Measurements from ENCODE around the gene ROBO2. TPM values are rescaled to one million over a fixed set of nuclear protein-coding genes. Genes with fewer than 3 reads are reported as not detected.

Gene ROBO2
- total RNA-seq, 1 experiment from 2014 or later = 0.16 TPM

DNA sequence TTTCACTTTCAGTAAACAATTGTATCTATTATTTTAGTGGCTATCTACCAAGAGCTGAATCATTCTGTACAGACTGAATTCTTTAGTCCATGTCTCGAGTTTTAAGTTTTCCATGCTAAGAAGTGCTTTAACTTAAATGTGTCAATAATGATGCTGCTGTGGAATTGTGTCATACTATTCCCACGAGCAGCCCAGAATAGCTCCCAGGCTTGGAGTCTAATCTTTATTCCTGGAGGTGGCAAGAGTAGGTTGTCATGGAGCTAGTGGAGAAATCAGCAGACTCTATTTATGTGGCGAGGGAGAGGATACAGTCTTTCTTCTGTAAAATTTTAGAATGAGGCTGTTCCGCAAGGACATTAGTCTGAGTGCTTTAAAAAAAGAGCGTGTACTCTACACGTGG lies 207.2 kb downstream of the ROBO2 start:
- H3K4me3 ChIP-seq (ENCODE audit: low read depth, low read length) = no peak overlapping the region
- DNase-seq = no peak
- H3K4me1 ChIP-seq = no peaks in the 10 kb centered on the region
- ChIA-PET POLR2A (no interaction called here), CTCF (no interaction called here)
- H3K36me3 ChIP-seq (ENCODE audit: control insufficient read depth, insufficient read depth, low read length) = no peaks in the 10 kb centered on the region
- H3K36me3 Mint-ChIP-seq (ENCODE audit: insufficient read depth, unreplicated experiment) = no peaks in the 10 kb centered on the region
- H3K27ac Mint-ChIP-seq (ENCODE audit: unreplicated experiment) = no peak overlapping the region
- no peaks in the 10 kb centered on the region for H3K4me1 Mint-ChIP-seq (ENCODE audit: low read depth, unreplicated experiment)
- no peaks in the 10 kb centered on the region for H3K27me3 ChIP-seq (replicated peaks; ENCODE audit: control insufficient read depth, insufficient read depth, low read length)
- no peaks in the 10 kb centered on the region for H3K9me3 Mint-ChIP-seq (ENCODE audit: unreplicated experiment)
- TF ChIP-seq, protein P1, sequence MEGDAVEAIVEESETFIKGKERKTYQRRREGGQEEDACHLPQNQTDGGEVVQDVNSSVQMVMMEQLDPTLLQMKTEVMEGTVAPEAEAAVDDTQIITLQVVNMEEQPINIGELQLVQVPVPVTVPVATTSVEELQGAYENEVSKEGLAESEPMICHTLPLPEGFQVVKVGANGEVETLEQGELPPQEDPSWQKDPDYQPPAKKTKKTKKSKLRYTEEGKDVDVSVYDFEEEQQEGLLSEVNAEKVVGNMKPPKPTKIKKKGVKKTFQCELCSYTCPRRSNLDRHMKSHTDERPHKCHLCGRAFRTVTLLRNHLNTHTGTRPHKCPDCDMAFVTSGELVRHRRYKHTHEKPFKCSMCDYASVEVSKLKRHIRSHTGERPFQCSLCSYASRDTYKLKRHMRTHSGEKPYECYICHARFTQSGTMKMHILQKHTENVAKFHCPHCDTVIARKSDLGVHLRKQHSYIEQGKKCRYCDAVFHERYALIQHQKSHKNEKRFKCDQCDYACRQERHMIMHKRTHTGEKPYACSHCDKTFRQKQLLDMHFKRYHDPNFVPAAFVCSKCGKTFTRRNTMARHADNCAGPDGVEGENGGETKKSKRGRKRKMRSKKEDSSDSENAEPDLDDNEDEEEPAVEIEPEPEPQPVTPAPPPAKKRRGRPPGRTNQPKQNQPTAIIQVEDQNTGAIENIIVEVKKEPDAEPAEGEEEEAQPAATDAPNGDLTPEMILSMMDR (IDR thresholded peaks at IDR 0.05; ENCODE audit: insufficient read depth in 1 of 2, low read depth in 1 of 2, low read length in 1 of 2, severe bottlenecking in 1 of 2, unreplicated experiment in 1 of 2) = no peak
- H3K27me3 Mint-ChIP-seq (ENCODE audit: insufficient read depth, unreplicated experiment) = no peaks in the 10 kb centered on the region
- no TSS peak for BruUV-seq (replicated peaks)
- intact Hi-C loops (cut with micrococcal nuclease; ENCODE audit: unreplicated experiment) = no loop called here
- H3K4me3 Mint-ChIP-seq (ENCODE audit: unreplicated experiment) = no peak overlapping the region
- no peaks in the 10 kb centered on the region for H3K9me3 ChIP-seq

DNA sequence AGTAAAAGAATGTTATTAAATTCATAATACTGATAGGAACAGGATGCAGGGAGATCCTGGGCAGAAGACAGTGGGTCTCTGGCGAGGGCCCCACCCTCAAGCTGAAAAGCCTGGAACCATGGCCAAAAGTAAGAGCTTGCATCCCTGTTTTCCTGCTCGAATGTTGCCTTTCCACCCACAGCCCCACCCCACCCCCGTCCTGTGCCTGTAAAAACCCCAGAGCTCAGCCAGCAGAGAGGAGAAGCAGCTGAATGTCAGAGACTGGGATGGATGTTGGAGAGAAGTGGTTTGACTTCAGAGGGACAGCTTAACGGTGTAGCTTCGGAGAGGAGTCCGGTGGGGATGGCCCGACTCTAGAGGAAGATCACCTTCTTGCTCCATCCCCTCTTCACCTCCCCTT lies 207.9 kb downstream of the ROBO2 start:
- CTCF ChIA-PET = interaction anchor here (0.6 kb wide), 1 partner anchor 36 kb away, joined by 4 read pairs; no protein-coding TSS in a partner anchor
- intact Hi-C loops (cut with micrococcal nuclease; ENCODE audit: unreplicated experiment) = no loop called here
- Mint-ChIP-seq H3K4me1 (ENCODE audit: low read depth, unreplicated experiment) (no peaks in the 10 kb centered on the region), H3K4me3 (ENCODE audit: unreplicated experiment) (no peak overlapping the region), H3K27ac (ENCODE audit: unreplicated experiment) (no peak overlapping the region), H3K36me3 (ENCODE audit: insufficient read depth, unreplicated experiment) (no peaks in the 10 kb centered on the region), H3K9me3 (ENCODE audit: unreplicated experiment) (no peaks in the 10 kb centered on the region), H3K27me3 (ENCODE audit: insufficient read depth, unreplicated experiment) (no peaks in the 10 kb centered on the region)
- Histone ChIP-seq H3K9me3 (no peaks in the 10 kb centered on the region), H3K4me1 (no peaks in the 10 kb centered on the region), H3K4me3 (ENCODE audit: low read depth, low read length) (no peak overlapping the region), H3K27me3 (replicated peaks; ENCODE audit: control insufficient read depth, insufficient read depth, low read length) (no peaks in the 10 kb centered on the region), H3K36me3 (ENCODE audit: control insufficient read depth, insufficient read depth, low read length) (no peaks in the 10 kb centered on the region)
- no peak for DNase-seq
- no TSS peak for BruUV-seq (replicated peaks)
- POLR2A ChIA-PET = no interaction called here
- TF ChIP-seq, protein P1 (IDR thresholded peaks at IDR 0.05; ENCODE audit: insufficient read depth in 1 of 2, low read depth in 1 of 2, low read length in 1 of 2, severe bottlenecking in 1 of 2, unreplicated experiment in 1 of 2) = no peak

DNA sequence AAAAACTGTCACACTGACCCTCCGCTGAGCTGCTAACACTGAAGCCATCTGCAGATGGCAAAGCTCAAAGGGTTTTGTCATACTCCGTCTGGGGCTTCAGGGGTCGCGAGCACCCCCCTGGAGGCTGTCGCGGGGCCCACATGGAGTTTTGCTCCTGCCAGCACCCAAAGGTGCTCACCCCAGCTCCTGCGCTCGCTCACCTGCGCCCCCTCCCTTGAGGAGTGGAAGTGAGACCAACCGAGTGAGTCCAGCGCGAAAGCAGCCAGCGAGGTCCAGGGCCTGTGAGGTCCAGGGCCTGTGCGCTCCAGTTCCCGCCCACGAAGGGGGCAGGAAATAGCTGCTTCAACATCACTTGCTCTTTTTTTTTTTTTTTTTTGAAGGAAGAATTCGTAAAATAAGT lies 208.5 kb downstream of the ROBO2 start:
- Mint-ChIP-seq H3K4me1 (ENCODE audit: low read depth, unreplicated experiment) (no peaks in the 10 kb centered on the region), H3K27ac (ENCODE audit: unreplicated experiment) (no peak overlapping the region), H3K9me3 (ENCODE audit: unreplicated experiment) (no peaks in the 10 kb centered on the region), H3K27me3 (ENCODE audit: insufficient read depth, unreplicated experiment) (no peaks in the 10 kb centered on the region), H3K36me3 (ENCODE audit: insufficient read depth, unreplicated experiment) (no peaks in the 10 kb centered on the region), H3K4me3 (ENCODE audit: unreplicated experiment) (no peak overlapping the region)
- Histone ChIP-seq H3K9me3 (no peaks in the 10 kb centered on the region), H3K4me3 (ENCODE audit: low read depth, low read length) (no peak overlapping the region), H3K36me3 (ENCODE audit: control insufficient read depth, insufficient read depth, low read length) (no peaks in the 10 kb centered on the region), H3K4me1 (no peaks in the 10 kb centered on the region), H3K27me3 (replicated peaks; ENCODE audit: control insufficient read depth, insufficient read depth, low read length) (no peaks in the 10 kb centered on the region)
- ChIA-PET POLR2A (no interaction called here), CTCF (interaction anchor here (0.6 kb wide), 1 partner anchor 35 kb away, joined by 4 read pairs; no protein-coding TSS in a partner anchor)
- intact Hi-C loops (cut with micrococcal nuclease; ENCODE audit: unreplicated experiment) = no loop called here
- no TSS peak for BruUV-seq (replicated peaks)
- TF ChIP-seq, protein P1 (IDR thresholded peaks at IDR 0.05; ENCODE audit: insufficient read depth in 1 of 2, low read depth in 1 of 2, low read length in 1 of 2, severe bottlenecking in 1 of 2, unreplicated experiment in 1 of 2) = no peak
- DNase-seq = no peak

Data from Caco-2 (cell line).